A549 (cell line): ENCODE results near the gene SLC25A36.

ENCODE experiments used
- CTCF ChIP-seq: fragments of >200 bp; sonication (Bioruptor Twin); formaldehyde crosslinking; IDR thresholded peaks from 3 replicates; pipeline ENCODE4 v1.5.1; 2016
- E2F6 ChIP-seq: IDR thresholded peaks from 2 replicates; pipeline ENCODE4 v1.6.1; 2012; ENCODE audit warnings: low read depth, borderline replicate concordance
- ESRRA ChIP-seq: fragments of 150-350 bp; IDR thresholded peaks from 2 replicates; pipeline ENCODE4 v1.6.1; 2014; ENCODE audit warnings: mild to moderate bottlenecking, low read length, borderline replicate concordance
- HEYL ChIP-seq: fragments of 250-450 bp; sonication (Bioruptor Pico); IDR thresholded peaks from 2 replicates; pipeline ENCODE4 v1.8.0; 2021; ENCODE audit warnings: mild to moderate bottlenecking, moderate library complexity
- HOXA7 ChIP-seq: fragments of 250-450 bp; sonication (Bioruptor Pico); IDR thresholded peaks from 2 replicates; pipeline ENCODE4 v1.5.0; 2020; ENCODE audit warnings: mild to moderate bottlenecking, moderate library complexity
- HOXB13 ChIP-seq: fragments of 250-450 bp; sonication (Bioruptor Pico); IDR thresholded peaks from 2 replicates; pipeline ENCODE4 v1.5.0; 2020; ENCODE audit warnings: low read depth, mild to moderate bottlenecking, moderate library complexity
- HOXB5 ChIP-seq: fragments of 250-450 bp; sonication (Bioruptor Pico); IDR thresholded peaks from 2 replicates; pipeline ENCODE4 v1.5.0; 2020; ENCODE audit warnings: mild to moderate bottlenecking, moderate library complexity
- KDM5A ChIP-seq: fragments of 200-600 bp; sonication (generic); IDR thresholded peaks from 2 replicates; pipeline ENCODE4 v1.6.1; 2016; ENCODE audit warnings: antibody characterized with exemption, mild to moderate bottlenecking
- POLR2A ChIP-seq: IDR thresholded peaks from 2 replicates; pipeline ENCODE4 v1.6.1; 2012; ENCODE audit warnings: mild to moderate bottlenecking, low read length
- RAD21 ChIP-seq, 2 experiments: fragments of >200 bp in 1 of 2; sonication (Bioruptor Twin) in 1 of 2; formaldehyde crosslinking in 1 of 2; IDR thresholded peaks in 1 of 2; conservative IDR thresholded peaks in 1 of 2; 2 replicates in 1 of 2; 3 replicates in 1 of 2; pipeline ENCODE4 v1.6.1; 2012 to 2018; ENCODE audit warnings: inconsistent platforms in 1 of 2
- REST ChIP-seq: fragments of 200-600 bp; sonication (generic); IDR thresholded peaks from 2 replicates; pipeline ENCODE4 v1.6.1; 2016; ENCODE audit warnings: antibody characterized with exemption, mild to moderate bottlenecking, moderate library complexity
- RNF2 ChIP-seq: fragments of 200-600 bp; sonication (generic); IDR thresholded peaks from 2 replicates; pipeline ENCODE4 v1.6.1; 2016; ENCODE audit warnings: low read depth, mild to moderate bottlenecking, antibody characterized with exemption, moderate library complexity, borderline replicate concordance
- USF2 ChIP-seq: fragments of 450-650 bp; IDR thresholded peaks from 2 replicates; pipeline ENCODE4 v1.6.1; 2014; ENCODE audit warnings: antibody characterized with exemption

GRCh38 chr3:140956058-140956835 lies 14.6 kb downstream of the SLC25A36 start:
- no peak for TF ChIP-seq CTCF
- TF ChIP-seq POLR2A = no peak
- no peak for TF ChIP-seq RNF2
- TF ChIP-seq HOXA7 (CRISPR knock-in tag) = no peak
- no peak for TF ChIP-seq HOXB5 (CRISPR knock-in tag)
- TF ChIP-seq USF2 = no peak
- no peak for TF ChIP-seq REST
- TF ChIP-seq E2F6 = no peak
- TF ChIP-seq KDM5A = no peak
- TF ChIP-seq HOXB13 (CRISPR knock-in tag) = no peak
- TF ChIP-seq RAD21 (conservative IDR thresholded peaks at IDR 0.05 in 1 of 2, IDR thresholded peaks at IDR 0.05 in 1 of 2) = no peak
- TF ChIP-seq ESRRA = no peak
- no peak for TF ChIP-seq HEYL (CRISPR knock-in tag)
